H1 (cell line): Measurements from ENCODE around the gene TMEM271. TPM values are rescaled to one million over a fixed set of nuclear protein-coding genes. Genes with fewer than 3 reads are reported as not detected.

ENCODE experiments used
- CHD7 ChIP-seq: fragments of 300-600 bp; sonication (generic); IDR thresholded peaks from 2 replicates; pipeline ENCODE4 v1.7.1; 2012; ENCODE audit warnings: low read length, moderate library complexity, mild to moderate bottlenecking, inconsistent platforms; ENCODE audit not compliant: insufficient replicate concordance
- CTBP2 ChIP-seq: IDR thresholded peaks from 2 replicates; pipeline ENCODE4 v1.7.0; 2011; ENCODE audit warnings: borderline replicate concordance, mild to moderate bottlenecking, moderate library complexity, mixed read lengths, low read length; ENCODE audit not compliant: insufficient read depth, insufficient read length
- FOSL1 ChIP-seq: IDR thresholded peaks from 2 replicates; pipeline ENCODE4 v1.6.1; 2011; ENCODE audit warnings: mild to moderate bottlenecking, low read depth, low read length, moderate library complexity; ENCODE audit not compliant: insufficient read depth
- KDM1A ChIP-seq: fragments of 200-600, 300-600 bp; sonication (generic); IDR thresholded peaks from 2 replicates; pipeline ENCODE4 v1.7.1; 2016; ENCODE audit warnings: mild to moderate bottlenecking, low read length, borderline replicate concordance
- MAFK ChIP-seq: IDR thresholded peaks from 2 replicates; pipeline ENCODE4 v1.6.1; 2012; ENCODE audit warnings: low read depth, mild to moderate bottlenecking, improper control_type of control experiment, low read length
- polyA plus RNA-seq, 7 experiments: library from polyadenylated mRNA; depleted of rRNA in 3 of 7; stranded (reverse) in 5 of 7; unstranded in 2 of 7; fragments of >200 nt in 5 of 7; fragments of 200-250 nt in 2 of 7; gene quantifications; 1 replicate in 5 of 7; 2 replicates in 1 of 7; 4 replicates in 1 of 7; pipeline versions ENCODE4 v1.2.1 to v1.2.3, GENCODE V29; 2011 to 2013; ENCODE audit warnings: missing spikeins in 2 of 7, mixed read lengths in 2 of 7
- total RNA-seq: library from RNA; stranded (reverse); fragmentation: NEBNext Ultra II Directional; extraction: Animal tissue kit (Norgen Biotek cat#: 25700); gene quantifications from 2 replicates; pipeline ENCODE4 v1.2.1, GENCODE V29; 2021

TMEM271 gene
- total and polyA plus RNA-seq, 2 of the 8 experiments (the other 6 are each of a cell fraction or from before 2014, with no cell fraction given): 0.08 to 0.35 TPM

GRCh38 chr4:534576-535151 lies 41.4 kb downstream of the TMEM271 start (continued):
- TF ChIP-seq CHD7: no peak
- TF ChIP-seq KDM1A: no peak
- no peak for TF ChIP-seq MAFK
- TF ChIP-seq CTBP2: no peak
- TF ChIP-seq FOSL1: no peak
